Superior temporal gyrus (tissue), 1 donor: ENCODE measurements around the gene CAPZB.
"Not testable (repeated sequence)": the region's sequence is repeated elsewhere in the genome, so short reads cannot be mapped to it uniquely, and the experiment has no call there.

Source experiments
- DNase-seq: peaks from one replicate; pipeline ENCODE4 v3.0.0-alpha.2; 2016; ENCODE audit errors: extremely low spot score

The CAPZB gene

GRCh38 chr1:19485362-19486187 lies at the start of gene CAPZB:
CAPZB (minus strand) TSS chr1:19485539; CDS start chr1:19485438, 101 bp downstream.
- DNase-seq: peak; percentile 85

- DNase-seq: no peak
Measured at GRCh38 chr1:19534281-19534680, 48.9 kb upstream of the CAPZB start.

DNA sequence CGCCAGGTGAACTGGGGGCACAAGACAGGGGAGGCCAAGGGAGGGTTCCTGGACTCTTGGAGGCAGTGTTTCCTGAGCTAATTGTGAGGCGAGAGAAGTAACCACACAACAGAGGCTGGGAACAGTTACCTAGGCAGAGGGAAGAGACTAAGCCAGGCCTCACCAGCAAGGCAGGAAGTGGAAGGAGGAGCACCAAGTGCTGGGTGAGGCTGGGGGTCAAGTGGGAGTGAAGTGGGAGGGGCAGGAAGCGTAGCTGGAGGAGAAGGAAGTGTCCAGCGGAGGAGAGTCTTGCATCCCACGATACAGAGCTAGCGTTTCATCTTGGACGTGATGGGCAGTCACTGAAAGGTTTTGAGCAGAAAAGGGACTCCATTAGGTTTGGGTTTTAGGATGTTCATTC lies 48.3 kb upstream of the CAPZB start:
- no peak for DNase-seq

DNA sequence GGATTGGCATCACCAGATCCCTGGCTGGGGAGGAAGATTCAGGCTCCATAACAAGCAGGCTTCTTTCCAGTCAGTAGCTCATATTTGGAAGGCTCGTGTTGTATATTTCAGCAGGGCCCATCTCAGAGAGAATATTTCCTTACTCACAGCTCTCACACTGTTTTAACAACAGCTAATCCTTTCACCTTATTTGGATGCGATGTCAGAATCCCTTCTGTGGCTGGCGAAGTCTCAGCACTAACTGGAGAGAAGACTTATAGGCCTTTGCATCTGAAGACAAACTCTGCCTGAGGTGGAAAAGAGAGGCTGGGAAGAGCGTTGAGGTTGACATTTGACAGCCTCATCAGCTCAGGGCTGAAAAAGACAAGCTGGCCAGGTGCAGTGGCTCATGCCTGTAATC lies 47.2 kb upstream of the CAPZB start:
- no peak for DNase-seq

DNA sequence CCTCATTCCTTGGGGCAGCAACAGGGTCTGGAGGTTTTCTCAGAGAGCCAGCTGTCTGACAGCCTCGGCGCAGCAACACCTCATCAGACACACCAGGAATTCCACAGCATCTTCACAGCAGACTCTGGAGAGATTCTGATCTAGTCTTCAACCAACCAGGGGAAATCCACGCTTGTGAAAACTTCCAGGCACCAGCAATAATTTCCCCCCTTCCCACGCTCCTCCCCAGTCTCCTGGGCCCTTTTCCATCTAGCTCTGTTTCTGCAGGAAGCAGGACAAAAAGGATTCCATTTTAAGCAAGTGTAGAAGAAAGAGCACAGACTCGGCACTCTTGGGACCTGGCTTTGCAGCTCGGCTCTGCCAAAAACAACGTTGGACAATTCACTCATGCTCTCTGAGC lies 44.3 kb upstream of the CAPZB start:
- no peak for DNase-seq

- no peak for DNase-seq
Measured at GRCh38 chr1:19528438-19528837, 43.1 kb upstream of the CAPZB start.

GRCh38 chr1:19525607-19526545 lies 40.5 kb upstream of the CAPZB start:
- DNase-seq: no peak

DNA sequence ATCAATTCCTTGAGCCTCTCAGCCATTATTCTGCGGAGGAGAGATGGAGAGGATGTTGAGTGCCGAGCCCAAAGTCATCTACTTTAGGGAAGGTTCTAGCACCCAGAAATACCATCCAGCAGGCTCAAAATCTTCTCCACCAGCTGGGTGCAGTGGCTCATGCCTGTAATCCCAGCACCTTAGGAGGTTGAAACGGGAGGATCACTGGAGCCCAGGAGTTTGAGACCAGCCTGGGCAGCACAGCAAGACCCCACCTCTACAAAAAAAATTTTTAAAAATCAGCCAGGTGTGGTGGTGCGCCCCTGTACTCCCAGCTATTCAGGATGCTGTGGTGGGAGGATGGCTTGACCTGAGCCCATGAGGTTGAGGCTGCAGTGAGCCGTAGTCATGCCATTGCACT lies 39.5 kb upstream of the CAPZB start:
- no peak for DNase-seq

DNA sequence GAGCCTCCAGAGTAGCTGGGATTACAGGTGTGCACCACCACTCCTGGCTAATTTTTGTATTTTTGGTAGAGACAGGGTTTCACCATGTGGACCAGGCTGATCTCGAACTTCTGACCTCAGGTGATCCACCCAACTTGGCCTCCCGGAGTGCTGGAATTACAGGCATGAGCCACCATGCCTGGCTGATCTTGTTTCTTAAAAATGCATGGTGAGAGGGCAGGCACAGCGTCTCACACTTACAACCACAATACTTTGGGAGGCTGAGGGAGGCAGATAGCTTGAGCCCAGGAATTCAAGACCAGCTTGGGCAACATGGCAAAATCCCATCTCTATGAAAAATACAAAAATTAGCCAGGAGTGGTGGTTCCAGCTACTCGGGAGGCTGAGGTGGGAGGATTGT lies 37.2 kb upstream of the CAPZB start:
- not testable (repeated sequence) for DNase-seq

DNA sequence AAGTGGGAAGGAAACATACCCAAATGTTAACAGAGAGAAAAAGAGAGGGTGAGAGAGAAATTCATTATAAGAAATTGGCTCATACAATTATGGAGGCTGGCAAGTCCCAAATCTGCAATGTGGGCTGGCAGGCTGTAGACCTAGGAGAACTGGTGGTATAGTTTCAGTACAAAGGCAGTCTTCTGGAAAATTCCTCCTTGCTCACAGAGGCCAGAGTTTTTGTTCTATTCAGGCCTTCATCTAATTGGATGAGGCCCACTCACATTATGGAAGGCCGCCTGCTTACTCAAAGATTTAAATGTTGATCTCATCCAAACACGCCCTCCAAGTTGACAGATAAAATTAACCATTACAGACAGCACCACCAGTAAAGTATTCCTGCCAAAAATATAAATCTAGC lies 36.1 kb upstream of the CAPZB start:
- DNase-seq: no peak

- DNase-seq: no peak
Measured at GRCh38 chr1:19517017-19517416, 31.7 kb upstream of the CAPZB start.

GRCh38 chr1:19515201-19515600 lies 29.9 kb upstream of the CAPZB start:
- DNase-seq: no peak

- DNase-seq: no peak
Measured at GRCh38 chr1:19514391-19514831, 29.1 kb upstream of the CAPZB start.

- no peak for DNase-seq
Measured at GRCh38 chr1:19512545-19512944, 27.2 kb upstream of the CAPZB start.

DNA sequence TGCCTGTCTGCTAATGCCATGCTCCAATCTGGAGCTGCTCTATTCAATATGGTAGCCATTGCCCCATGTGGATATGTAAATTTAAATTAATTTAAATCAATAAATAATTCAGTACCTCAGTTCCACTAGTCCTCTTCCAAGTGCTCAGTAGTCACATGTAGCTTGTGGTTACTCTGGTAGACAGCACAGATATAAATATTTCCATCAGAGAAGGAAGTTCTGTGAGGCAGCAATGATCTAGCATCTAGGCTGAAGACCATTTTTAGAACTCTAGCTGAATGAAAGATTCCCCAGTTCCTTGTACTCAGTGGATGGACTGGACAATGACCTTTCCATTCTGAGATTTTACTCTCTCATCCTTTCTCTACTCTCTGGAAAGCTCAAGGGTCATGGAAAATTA lies 25.8 kb upstream of the CAPZB start:
- peak; percentile 13 for DNase-seq

- DNase-seq: not testable (repeated sequence)
Measured at GRCh38 chr1:19509647-19510046, 24.3 kb upstream of the CAPZB start.

DNA sequence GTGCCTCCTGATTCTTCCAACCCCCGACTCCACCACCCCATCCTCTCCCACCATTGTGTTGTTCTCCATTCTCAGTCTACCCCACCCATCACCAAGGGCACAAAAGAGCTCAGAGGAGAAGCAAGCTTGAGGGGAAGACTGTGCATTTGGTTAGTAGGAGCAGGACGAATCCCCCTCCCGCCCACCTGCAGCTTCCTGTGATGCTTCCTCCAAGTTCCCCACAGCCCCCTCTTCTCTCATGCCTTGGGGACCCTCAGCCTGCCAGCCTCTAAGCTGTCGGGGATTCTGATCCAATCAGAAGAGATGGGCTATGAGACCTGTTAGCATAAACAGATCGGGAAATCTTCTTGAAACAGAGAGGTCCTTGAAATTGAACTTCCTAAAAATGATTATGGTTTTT lies 22.2 kb upstream of the CAPZB start:
- DNase-seq: no peak

- no peak for DNase-seq
Measured at GRCh38 chr1:19505693-19506457, 20.5 kb upstream of the CAPZB start.

DNA sequence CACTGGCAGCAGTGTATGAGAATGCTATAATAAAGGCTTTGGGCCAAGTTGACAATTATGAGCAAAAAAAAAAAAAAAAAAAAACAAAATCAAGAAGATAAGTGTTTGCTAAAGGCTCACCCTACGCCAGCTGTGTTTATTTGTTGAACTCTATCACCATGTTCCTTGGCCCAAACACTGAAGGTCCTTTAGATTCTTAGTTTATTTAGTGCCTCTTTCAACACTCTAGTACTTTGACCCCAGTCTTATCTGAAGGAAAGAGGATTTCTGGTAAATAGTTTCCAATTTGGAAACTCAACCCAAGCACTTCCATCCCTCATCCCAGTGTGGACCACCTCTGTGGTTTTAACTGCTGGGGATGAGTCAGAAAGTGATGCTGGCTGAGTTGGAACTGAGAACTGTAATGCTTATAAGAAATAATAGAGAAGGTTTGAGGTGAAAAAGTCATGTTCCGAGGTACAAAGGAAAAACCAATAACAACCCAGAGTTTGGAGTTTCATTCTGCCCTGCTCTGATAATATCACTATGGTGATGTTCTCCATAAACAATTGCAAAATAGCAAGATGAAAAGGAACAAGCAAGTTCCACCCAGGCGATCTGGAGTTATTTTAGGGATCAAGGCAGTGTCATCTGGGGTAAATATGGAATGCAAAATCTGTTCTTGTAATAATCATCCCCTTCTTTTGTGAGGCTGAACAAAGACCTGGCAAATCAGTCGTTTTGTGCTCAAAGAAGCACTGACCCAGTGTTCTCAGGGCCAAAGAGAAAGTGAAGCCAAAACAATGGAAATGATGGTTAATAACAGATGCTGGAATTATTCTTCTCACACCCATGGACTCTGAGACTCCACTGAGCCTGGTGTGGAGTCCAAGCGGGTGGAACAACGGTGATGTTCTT lies 19.7 kb upstream of the CAPZB start:
- DNase-seq: no peak

DNA sequence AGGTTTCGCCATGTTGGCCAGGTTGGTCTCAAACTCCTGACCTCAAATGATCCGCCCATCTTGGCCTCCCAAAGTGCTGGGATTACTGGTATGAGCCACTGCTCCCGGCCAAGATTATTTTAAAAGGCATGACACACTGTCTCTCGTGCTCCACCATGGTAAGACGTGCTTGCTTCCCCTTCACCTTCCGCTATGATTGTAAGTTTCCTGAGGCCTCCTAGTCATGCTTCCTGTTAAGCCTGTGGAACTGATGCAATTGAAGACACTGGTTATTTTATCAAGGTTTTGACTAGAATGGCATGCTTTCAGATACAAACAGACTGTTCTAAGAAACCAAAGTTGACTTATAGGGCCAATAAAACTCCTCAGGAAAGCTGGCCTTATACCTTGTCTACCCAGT lies 16.9 kb upstream of the CAPZB start:
- DNase-seq: not testable (repeated sequence)

DNA sequence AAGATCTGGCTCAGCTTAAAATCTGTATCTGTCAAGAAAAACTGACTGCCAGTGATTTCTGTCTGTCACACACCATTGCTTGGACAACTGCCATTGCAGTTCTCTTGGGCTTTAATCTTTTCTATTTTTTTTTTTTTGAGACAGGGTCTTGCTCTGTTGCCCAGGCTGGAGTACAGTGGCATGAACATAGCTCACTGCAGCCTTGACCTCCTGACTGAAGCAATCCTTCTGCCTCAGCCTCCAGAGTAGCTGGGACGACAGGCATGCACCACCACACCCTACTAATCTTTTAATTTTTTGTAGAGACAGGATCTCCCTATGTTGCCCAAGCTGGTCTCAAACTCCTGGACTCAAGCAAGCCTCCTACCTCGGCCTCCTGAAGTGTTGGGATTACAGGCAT lies 14.5 kb upstream of the CAPZB start:
- not testable (repeated sequence) for DNase-seq
